Activated CD8-positive, alpha-beta memory T cell treated with anti-CD3 and anti-CD28 coated beads, Interleukin-2, amount 50 U/mL, for 48 hours (primary cell): ENCODE results near the gene S100A3.
A peak's percentile ranks its signal among the peaks of the same experiment; 100 is the strongest.

Experiments
- DNase-seq: peaks from one replicate; pipeline ENCODE4 v3.0.0-alpha.2; 2020

S100A3 gene

DNA sequence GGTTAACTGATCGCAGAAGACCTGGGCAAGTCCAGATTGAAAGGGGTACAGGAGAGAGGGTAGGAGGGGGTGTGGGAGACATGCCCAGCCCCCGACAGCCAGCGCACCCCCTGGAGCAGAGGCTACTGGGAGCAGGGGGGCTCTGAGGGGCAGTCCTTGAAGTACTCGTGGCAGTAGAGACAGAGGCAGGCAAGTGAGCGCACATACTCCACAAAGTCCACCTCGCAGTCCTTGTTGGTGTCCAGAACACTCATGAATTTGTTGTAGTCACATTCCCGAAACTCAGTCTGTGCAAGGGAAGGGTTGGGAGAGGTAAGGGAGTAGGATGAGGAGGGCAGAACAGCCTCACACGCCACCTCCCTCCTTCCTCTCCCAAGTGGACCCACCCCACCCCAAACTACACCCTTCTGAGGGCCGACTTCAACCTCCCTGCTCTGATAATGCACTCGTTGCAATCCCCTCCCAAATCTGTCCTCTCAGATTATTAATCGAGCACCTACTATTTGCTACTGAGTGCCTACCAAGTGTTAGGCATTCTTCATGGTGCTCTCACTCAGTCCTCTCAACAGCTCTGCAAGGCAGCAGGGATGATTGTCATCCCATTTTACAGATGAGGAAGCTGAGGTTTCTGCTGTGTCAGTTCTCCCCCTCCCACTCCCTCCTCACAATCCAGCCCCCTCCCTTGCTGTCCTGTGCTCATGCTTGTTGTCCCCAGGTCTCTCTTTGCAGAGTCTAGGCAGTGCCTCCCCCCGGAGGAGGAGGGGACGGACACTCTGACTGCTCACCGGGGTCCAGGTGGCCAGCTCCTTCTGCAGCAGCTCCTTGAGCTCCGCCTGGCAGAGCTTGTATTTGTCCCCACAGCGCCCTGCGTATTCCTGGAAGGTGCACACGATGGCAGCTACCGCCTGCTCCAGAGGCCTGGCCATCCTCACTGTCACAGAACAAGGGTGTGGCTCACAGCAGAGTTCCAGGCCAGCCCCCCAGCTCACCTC lies 1.2 kb downstream of the S100A3 start:
- DNase-seq = no peak

DNA sequence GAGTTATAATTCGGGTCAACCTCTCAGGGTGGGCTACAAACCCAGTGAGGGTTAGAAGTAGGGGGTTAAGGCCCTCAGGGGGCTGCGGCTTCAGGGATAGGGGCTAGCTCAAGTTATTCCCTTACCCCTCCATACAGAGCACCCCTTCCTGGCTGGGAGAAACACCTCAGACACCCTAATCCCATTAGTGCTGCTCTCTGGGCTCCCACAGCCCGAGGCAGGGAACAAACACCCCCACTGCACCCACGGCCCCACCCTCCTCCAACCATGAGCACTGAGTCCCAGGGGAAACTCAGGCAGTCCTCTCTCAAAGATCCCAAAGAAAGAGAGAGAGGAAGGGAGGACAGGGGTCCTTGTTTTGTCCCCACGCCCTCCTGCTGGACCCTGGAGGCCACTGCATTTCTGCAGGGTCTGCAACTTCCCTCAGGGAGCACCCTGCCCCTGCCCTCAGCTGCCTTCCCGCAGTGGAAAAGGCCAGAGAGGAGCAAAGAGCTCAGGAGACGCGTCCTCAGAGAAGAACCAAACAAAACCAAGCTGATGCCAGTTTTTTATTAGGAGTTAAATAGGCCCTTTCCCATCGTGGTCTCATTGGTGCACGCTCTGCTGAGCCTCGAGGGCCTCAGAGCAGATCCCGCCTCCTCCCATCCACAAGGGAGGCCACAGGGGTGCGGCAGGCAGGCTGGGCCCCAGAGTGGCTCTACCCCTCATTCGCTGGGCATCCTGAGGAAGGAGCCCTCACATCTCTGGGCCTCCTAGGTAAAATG lies 2.1 kb downstream of the S100A3 start:
- DNase-seq = no peak

DNA sequence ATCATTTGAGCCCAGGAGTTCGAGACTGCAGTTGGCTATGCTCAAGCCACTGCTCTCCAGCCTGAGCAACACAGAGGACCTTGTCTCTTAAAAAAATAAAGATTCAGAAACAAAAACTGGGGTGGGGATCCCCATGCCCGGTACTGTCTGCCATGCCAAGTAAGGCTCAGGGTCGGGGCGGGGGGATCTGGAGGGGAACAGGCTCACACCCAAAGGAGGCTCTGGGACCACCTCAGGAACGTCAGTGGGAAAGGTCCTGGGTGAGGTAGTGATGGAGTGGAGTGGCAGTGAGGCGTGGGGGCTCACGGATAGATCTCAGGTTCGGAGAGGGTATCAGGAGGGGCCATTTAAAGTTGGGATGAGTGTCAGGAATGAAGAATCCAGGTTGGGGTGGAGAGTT lies 2.7 kb downstream of the S100A3 start:
- DNase-seq = no peak

DNA sequence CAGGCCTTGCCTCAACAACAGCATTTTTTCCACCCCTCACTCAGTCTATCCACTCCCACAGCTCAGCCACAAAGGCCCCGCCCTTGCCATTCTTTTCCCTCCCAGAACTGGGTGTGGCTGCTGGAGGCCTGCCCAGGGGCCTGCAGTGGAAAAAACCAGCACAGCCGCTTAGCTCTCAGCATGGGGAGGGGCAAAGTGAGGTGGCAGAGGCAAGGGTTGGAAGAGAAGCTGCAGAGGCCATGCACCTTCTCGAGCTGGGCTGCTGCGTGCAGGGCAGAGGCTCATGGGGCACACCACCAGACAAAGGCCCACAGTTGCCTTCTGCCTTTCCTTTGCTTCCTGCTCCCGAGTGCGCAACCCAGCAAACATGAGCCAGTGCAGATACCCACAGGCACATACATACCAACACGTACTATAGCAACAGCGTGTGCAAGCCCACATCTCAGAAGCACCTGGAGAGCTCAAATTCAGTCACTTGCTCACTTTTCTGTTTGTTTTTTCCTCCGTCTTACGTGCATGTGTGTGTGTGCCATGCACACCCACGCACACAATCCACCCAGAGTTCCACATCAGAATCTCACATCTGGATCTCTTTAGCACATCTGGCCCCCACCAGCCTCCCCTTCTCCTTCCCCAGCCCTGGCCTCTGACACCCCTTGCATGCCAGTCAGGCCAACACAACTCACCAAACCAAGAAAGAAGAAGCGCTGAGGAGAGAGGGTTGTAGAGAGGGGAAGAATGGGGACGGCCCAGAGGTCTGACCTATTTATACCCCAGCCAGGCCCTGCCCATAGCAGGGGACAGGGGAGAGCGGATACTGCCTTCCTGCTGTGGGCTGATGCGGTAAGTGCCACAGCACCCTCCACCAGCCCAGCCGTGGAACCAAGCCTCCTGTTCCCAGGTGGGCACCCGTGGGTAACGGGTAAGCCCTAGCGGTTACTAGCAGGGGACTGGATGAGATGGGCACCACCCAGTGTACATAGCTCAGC lies 3.7 kb downstream of the S100A3 start, which contains the start of gene S100A4:
TSS of gene S100A4 (minus strand) at position 740 of the 989 bp plus-strand sequence. CDS start 1,012 bp downstream, outside the sequence.
- peak; percentile 91 for DNase-seq

DNA sequence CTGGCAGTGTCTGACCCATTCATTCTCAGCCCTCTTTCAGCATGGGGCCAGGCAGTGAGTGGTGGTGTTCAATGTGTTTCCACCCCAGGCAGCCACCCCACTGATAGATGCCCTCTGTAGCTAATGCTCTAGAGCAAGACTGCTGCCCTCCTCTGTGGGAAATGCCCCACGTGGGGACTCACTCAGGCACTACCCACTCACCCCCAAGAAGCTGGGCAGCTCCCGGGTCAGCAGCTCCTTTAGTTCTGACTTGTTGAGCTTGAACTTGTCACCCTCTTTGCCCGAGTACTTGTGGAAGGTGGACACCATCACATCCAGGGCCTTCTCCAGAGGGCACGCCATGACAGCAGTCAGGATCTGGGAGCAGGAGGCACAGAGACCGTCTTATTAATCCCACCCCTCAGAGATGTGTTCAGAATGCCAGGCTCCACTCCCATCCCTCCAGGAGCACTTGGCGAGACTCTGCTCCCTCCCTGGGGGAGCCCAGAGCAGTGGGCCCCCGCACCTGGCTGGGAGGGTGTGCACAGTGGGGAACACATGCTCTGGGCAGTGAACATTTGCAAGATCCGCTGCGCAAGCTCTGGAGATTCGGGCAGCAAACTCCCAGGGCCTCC lies 4.5 kb downstream of the S100A3 start:
- no peak for DNase-seq

DNA sequence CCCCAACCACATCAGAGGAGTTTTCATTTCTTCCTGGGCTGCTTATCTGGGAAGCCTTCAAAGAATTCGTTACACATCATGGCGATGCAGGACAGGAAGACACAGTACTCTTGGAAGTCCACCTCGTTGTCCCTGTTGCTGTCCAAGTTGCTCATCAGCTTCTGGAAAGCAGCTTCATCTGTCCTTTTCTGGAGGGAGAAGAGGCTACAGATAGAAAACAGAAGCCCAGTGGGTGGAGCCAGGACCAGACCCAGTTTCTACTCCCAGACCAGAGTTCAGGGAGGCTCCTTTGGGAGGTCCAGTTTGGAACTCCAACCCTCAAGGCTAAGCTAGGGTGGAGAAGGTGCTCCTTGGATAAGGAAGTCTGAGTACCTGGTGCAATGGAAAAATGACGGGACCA lies 5.3 kb downstream of the S100A3 start:
- DNase-seq = no peak

DNA sequence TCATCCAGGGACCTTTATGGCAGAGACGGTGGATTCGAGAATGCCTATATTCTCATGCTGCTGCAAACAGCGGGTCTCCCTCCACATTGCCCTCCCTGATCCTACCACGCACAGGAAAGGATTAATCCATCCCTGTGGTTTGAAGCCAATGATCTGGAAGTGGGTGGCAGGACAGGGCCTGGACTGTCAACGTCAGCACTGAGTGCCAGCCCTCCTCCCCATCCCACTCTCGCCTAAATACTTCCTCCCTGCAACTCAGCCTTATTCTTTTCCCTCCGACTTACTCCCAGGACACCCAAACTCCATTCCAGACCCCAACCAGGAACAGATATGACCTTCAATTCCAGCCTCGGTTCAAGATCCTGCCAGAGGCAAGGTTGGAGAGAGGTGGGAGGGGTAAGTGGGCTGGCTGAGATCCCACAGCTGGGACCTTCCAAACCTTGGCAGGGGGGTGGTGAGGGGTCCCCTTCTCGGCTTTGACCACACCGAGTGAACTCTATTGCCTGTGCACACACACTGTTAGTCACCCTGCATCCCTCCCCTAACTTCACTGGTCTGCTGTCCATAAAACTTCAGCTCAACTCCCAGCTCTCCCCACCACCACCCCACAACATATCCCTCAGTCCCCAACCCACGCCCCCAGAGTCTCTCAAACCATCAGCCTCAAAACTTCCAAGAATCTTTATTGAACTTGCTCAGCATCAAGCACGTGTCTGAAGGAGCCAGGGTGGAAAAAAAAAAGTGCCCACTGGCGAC lies 5.9 kb downstream of the S100A3 start:
- no peak for DNase-seq

DNA sequence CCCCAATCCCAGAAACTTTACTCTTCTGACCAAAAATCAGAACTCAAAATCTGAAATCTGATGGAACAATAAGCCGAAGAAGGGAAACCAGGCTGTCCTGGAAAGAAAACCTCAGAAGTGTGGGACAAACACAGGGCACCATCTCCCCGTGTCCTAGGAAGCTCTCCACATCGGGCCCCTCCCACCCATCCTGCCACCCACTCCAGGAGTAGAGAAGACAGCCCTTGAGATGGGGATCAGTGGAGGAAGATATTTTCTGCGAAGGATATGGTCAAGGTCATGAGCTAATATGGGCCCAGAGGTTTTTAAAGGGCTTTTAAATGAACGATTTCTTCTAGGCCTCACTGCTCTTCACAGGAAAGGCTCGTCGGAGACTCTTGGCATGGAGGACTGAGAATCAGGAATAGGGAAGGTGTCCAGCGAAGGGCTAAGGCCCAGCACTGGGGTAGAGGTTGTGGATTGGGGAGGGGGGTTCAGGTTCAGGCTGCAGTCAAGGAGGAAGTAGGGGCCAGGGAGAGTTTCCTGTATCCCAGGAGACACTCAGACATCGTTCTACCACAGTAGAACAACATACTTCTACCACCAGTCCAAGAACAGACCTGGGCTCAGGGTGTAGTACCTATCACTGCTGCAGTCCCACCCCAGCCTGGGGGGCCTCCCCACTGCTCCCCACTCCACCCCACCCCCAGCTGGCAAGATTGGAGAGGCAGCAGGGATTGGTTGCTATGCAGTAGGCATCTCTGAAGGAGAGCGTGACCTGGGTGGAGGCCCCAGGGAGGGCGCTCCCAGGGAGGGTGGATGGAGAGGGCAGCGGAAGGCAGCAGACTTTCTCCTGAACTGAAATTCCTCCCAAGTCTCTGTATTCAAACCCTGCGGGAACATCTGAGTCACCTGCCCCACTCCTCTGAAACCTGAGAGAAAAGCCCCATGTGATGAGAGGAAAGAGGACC lies 7.1 kb downstream of the S100A3 start:
- no peak for DNase-seq

DNA sequence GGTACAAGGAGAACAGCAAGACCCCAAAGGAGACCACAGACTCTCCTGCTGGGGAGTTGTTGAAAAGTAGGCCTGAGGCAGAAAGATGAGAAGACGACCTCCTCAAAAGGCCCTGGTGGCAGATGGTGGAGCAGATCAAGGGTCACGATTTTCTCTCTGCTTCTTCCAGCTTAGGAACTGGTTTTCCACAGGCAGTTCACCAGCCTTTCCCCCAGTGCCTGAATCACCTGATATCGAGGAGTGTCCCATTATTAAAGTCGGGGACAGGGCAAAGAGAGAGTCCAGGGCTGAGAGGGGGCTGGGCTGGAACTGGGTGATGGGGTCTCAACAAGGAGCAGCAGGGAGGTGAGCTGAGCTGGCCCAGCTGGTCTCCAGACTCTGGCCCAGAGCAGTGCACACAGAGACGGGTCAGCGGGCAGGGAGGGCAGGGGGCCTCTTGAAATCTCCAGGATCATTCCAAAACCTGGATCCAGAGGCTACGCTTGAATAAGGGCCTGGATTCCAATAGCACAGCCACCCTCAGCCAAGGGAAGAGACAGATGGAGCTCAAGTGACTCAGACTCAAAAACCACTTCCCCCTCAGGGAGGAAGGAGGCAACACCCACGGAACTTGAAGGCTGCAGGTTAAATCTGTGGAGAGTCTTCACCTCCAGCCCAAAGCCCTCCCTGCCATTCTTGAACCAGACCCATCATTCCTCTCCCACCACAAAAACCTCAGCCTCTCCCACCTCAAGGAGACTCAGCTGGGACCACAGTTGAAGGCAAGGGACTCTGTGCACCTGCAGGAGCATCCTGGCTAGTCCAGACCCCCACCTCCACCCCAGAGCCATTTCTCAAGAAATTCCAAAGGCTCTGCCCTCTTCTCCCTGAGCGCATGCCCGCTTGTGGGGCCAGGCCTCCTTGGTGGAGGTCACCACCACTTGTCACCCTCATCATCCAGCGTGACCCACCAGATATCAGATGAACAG lies 8.4 kb downstream of the S100A3 start, which contains the start of gene S100A5:
TSS of gene S100A5 (minus strand) at position 541 of the 968 bp plus-strand sequence. CDS start 743 bp downstream, outside the sequence.
- DNase-seq = no peak

DNA sequence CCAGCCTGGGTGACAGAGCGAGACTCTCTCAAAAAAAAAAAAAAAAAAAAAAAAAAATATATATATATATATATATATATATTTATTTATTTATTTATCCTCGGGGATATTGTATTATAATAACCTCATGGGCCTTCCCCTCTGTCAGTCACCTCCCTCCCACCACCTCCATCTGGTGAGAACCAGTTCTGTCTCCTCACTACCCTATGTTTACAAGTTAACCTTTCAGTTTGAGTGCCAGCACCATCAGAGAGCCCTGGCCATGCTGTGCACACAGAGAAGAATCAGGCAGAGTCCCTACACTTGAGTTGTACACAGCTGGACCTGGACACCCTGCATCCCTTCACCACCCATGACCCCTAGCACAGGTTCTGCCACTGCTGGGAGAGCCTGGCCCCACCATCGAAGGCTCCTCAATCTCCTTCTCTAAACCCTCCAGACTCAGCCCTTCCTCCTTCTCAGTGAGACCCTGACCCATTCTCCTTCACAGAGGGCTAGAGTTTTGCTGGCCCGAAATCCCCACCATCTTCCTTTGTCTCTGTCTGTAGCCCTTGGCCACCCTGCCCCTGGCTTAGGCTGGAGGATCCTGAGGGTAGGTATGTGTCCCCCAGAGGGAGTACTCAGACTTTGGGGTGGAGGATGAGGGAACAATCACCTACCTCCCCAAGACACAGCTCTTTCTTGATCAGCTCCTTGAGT lies 9.5 kb downstream of the S100A3 start:
- DNase-seq = no peak

DNA sequence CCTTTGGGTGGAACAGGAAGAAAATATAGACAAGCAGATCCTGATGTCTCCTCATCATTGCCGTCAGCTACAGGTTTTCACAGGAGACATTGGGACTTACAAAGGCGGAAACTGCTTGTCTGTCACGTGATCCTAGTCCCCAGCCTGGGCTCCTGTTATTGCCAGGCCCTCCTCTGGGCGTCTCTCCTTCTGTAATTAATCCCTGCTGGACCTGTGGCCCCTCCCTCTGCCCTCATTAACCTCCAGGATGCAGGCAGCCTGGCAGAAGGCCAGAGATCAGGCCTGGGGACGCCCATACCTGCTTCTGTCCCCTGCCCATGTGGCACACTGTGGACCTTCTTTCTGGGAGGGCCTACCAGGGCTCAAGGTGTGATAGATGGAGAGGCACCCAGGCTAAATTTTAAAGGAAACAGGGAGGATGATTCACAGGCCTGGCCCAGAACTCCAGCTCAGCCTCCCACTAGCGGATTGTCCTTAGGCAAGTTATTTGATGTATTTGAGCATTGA lies 10.7 kb downstream of the S100A3 start:
- no peak for DNase-seq

DNA sequence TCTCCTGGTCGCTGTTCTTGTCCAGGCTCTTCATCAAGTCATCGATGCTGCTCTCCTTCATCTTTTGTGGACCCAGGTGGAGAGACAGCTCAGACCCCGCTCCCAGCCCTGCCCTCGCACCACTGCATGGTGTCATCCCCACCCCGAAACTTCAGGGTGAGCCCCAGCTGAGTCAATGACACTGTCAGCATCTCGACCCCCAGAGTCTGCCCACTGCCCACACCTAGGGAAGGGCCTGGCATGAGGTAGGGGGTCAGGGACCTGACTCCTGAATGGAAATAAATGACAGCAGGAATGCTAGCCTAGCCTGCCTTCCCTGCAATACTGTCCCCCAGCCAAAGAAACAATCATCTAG lies 11.7 kb downstream of the S100A3 start:
- no peak for DNase-seq

DNA sequence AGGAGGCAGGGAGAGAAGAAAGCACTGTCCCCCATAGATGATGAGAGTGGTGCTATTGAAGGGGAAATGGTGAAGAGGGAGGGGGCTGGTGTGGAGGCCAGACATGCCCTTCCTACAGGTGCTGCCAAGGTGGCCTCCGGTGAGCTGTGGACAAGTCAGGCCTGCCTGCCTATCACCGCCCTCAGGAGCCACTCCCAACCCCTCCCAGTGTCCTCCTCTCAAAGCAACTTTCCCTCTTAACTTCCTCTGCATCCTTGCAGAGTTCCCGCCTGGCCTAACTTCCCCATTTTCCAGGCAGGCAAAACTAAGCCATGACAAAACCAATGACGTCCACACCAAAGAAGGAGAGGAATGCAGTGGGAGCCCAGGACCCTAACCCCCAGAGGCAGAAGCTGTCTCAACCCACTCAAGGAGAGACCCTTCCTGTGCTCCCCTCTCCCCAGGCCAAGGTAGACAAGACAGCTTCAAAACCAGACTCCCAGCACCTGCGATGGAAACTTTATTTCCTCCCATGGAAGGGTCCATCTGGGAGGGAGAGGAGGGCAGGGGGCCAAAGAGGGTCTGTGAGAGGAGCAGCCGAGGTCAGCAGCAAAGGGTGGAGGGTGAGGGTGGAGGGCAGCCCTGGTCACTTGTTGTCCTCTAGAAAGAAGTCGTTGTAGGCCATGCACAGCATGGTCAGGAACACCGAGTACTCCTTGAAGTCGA lies 12.2 kb downstream of the S100A3 start:
- no peak for DNase-seq

DNA sequence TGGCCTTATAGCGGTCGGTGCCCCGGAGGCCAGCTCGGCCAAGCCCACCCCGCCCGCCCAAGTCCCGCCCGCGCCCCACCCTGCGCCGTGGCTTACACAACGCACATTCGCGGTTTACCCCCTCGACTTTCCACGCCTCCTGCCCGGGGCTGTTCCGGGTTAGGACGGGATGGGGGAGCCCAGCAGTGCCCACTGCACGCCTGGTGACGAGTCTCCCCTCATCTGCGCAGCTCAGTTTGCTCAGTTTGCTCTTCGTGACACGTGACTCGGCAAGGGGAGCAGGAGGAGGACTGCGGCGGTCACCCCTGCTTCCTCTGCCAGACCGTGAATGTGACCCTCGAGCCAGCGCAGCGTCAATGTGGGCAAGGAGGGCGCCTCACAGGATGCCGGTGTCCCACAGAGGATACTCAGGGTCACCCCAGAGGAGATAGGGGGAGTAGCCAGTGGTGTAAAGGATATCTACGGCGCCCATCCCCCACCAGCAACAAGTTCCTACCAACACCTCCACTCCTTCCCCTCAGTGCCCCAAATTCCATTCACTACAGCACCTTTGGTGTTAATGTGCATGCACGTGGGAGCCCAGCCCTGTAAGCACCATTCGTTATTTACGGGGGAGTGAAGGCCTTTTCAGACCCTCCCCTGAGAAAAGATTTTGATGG lies 12.9 kb downstream of the S100A3 start:
- DNase-seq = peak; percentile 86

DNA sequence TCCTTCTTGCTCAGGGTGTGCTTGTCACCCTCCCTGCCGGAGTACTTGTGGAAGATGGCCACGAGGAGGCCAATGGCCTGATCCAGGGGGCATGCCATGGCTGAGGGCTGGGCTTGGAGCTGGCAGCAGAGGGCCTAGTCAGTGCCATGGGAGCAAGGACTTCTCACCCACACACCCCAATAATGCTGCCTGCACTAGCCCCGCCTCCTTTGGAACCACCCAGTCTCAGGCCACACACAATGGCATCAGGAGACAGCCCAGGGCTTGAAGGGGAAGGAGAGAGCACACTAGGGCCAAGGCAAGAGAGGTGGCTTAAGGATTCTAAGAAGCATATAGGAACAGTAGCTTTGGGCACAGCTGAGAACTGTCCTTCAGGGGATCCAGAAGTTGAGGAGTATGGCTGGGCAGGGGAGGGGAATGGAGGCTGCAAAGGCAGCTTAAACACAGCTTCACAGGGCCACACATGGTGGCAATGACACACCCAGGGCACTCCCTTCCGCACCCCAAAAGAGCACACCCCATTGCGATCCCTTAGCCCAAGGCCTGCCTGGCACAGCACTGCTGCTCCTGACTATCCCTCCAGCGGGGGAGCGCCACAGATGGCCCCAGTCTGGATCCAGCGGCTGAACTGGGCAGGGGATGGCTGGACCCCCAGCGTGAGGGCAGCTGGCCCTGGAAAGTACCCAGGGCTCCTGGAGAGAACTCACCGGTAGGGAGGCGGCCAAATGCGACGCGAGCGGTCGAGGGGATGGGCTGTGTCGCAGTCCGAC lies 13.6 kb downstream of the S100A3 start, which contains the start of gene S100A6:
TSS of gene S100A6 (minus strand) at position 750 of the 770 bp plus-strand sequence. CDS start at position 98, 652 bp downstream.
- DNase-seq = peak; percentile 72

DNA sequence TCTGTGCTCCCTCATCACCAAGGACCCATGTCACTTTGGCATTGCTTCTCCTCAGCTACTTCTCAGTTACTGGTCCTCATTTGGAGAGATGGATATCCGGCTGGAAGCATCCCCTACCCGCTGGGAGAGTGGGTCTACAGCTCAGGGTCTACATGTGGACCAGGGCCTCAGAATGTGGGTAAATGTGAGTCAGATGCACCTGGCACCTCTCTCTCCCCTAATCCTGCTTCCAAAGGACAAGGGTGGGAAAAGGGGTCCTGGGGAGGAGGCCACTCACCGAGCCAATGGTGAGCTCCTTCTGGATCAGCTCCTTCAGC lies 14.2 kb downstream of the S100A3 start:
- DNase-seq = no peak
